Measurements from ENCODE around the gene IFNK.

- TF ChIP-seq SUZ12 (IDR thresholded peaks at IDR 0.05; ENCODE audit: extremely low read depth, insufficient read depth, insufficient read length) (no peak), ZNF274 (IDR thresholded peaks at IDR 0.05; ENCODE audit: low read depth, low read length) (no peak)
These were observed 49.0 kb upstream of the IFNK start for GRCh38 chr9:27475057-27475595.

Data from NT2/D1 (cell line).